ENCODE results near the gene VPS54.
"Not testable (repeated sequence)": the region's sequence is repeated elsewhere in the genome, so short reads cannot be mapped to it uniquely, and the experiment has no call there.

VPS54 gene

DNA sequence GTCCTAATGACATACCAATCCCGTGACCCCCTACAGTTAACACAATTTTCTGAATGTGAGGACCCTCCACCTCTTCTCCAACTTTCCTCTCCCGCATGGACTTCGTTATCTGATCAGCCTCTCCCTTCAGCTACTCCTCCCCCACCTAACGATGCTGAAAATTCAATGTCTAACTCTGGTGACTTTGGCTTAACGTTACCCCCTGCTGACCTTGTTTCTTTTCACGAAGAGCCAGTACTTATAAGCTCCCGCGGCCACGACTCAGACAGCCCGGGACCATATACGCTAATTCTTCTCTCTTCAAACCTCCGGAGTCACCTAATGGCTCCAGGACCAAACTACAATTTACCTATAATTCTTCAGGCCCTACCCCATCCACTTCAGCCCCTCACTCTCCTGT, 29.2 kb downstream of the VPS54 start:
- TF ChIP-seq, protein P1, sequence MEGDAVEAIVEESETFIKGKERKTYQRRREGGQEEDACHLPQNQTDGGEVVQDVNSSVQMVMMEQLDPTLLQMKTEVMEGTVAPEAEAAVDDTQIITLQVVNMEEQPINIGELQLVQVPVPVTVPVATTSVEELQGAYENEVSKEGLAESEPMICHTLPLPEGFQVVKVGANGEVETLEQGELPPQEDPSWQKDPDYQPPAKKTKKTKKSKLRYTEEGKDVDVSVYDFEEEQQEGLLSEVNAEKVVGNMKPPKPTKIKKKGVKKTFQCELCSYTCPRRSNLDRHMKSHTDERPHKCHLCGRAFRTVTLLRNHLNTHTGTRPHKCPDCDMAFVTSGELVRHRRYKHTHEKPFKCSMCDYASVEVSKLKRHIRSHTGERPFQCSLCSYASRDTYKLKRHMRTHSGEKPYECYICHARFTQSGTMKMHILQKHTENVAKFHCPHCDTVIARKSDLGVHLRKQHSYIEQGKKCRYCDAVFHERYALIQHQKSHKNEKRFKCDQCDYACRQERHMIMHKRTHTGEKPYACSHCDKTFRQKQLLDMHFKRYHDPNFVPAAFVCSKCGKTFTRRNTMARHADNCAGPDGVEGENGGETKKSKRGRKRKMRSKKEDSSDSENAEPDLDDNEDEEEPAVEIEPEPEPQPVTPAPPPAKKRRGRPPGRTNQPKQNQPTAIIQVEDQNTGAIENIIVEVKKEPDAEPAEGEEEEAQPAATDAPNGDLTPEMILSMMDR (IDR thresholded peaks at IDR 0.05; ENCODE audit: low read length, missing control alignments) = no peak
- H3K4me3 ChIP-seq (replicated peaks; ENCODE audit: low read depth, low read length) = no peak overlapping the region
- DNase-seq (ENCODE audit: low read depth) = no peak

DNA sequence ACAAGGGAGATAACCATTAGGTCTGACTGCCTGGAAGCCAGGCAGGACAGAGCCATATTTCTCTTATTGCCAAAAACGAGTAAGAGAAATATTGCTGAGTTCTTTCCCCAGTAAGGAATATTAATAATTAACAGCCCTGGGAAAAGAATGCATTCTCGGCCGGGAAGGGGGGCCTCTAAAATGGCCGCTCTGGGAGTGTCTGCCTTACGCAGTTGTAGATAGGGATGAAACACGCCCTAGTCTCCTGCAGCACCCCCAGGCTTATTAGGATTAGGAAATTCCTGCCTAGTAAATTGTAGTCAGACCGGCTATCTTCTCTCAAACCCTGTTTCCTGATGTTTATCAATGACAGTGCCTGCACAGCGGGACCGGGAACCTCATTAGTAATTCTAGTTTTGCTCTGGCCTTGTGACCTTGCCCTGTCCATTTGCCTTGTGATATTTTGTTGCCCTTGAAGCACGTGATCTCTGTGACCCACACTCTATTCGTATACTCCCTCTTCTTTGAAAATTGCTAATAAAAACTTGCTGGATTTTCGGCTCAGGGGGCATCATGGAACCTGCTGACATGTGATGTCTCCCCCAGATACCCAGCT, 30.3 kb downstream of the VPS54 start:
- H3K4me3 ChIP-seq (replicated peaks; ENCODE audit: low read depth, low read length); DNase-seq (ENCODE audit: low read depth): not testable (repeated sequence)

DNA sequence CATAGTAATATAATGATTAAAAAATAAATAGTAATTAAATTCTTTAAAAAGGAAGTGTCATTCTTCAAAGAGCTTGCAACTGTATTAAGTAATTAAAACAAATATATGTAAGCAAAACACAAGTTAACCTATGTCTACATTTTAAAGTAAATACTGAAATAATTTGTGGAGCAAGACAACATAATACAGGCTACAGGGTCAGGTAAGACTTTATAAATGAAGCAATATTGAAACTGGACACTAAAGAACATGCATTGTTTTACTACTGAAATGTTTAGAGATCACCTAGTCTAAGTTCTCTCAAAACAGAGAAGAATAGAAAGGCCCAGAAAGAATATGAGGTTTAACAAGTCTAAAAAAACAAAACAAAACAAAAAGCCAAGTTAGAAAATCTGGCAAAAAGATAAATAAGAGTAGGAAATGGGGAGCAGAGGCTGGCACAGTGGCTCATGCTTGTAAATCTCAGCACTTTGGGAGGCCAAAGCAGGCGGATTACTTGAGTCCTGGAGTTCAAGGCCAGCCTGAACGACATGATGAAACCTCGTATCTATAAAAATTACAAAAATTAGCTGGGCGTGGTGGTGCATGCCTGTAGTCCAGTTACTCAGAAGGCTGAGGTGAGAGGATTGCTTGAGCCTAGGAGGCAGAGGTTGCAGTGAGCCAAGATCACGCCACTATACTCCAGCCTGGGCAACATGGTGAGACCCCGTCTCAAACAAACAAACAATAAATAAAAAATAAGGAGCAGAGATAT, 34.4 kb downstream of the VPS54 start:
- no peak overlapping the region for H3K4me3 ChIP-seq (replicated peaks; ENCODE audit: low read depth, low read length)
- DNase-seq (ENCODE audit: low read depth) = no peak
- TF ChIP-seq, protein P1 (IDR thresholded peaks at IDR 0.05; ENCODE audit: low read length, missing control alignments) = no peak

DNA sequence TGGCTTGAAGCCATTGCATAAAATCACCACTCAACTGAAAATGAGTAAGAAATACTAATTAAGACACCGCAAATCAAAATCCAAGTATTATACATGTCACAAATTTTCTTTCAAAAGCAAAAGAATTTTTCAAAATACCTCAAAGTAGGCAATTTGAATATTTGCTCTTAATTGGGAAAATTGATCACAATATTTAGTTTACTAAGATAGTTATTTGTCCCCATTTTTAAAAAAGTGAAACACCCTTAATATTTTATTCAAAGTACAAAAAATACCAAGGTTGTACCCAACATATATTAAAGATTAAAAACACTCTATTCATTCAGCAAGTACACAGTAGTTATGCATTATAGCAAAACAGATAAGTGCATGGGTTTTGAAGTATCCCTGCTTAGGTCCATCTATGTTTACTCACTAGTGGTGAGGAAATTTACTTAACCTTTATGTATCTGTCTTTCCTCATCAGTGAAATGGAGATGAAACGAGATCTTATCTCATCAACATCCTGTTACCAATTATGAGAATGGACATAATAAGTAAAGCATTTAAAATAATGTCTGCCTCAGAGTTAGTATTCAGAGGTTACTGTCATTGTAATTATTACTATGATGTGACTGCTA, 35.1 kb downstream of the VPS54 start:
- TF ChIP-seq, protein P1 (IDR thresholded peaks at IDR 0.05; ENCODE audit: low read length, missing control alignments) = no peak
- H3K4me3 ChIP-seq (replicated peaks; ENCODE audit: low read depth, low read length) = no peak overlapping the region
- no peak for DNase-seq (ENCODE audit: low read depth)

DNA sequence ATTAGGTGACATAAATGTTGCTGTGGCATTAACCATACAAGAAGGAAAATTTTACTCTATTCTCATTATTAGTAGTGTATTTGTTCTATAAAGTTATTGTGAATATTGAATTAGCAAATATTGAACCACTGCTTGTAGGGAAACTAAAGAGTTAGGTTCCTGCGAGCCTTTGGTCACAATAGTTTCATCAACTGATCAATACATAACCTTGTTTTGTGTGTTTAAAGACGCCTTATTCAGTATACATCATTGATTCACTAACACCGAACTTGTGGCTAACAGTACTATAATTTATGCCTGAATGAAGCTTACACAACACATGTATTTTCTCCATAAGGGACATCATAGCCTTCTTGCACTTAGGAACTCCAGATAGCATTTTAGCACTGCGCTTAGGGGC, 36.9 kb downstream of the VPS54 start:
- no peak for DNase-seq (ENCODE audit: low read depth)
- TF ChIP-seq, protein P1 (IDR thresholded peaks at IDR 0.05; ENCODE audit: low read length, missing control alignments) = no peak
- H3K4me3 ChIP-seq (replicated peaks; ENCODE audit: low read depth, low read length) = no peak overlapping the region

DNA sequence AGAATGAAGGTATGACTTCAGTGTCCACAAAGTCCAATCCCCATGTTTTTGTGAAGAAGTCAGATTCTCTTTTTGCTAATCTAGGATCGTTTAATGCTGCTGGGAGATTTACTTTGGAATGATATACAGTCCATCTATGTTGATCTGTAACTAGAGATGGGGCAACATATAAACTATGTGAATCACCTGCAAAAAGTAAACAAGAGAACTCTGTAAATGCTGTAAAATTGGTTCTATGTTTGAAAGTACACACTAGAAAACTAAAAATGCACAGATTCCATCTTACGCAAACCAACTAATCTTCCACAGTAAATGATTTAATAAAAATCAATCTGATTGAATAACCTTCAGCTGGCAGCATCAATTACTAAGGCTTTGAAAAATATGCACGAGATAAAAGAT, 37.5 kb downstream of the VPS54 start:
- no peak for DNase-seq (ENCODE audit: low read depth)
- TF ChIP-seq, protein P1 (IDR thresholded peaks at IDR 0.05; ENCODE audit: low read length, missing control alignments) = no peak
- H3K4me3 ChIP-seq (replicated peaks; ENCODE audit: low read depth, low read length) = no peak overlapping the region

DNA sequence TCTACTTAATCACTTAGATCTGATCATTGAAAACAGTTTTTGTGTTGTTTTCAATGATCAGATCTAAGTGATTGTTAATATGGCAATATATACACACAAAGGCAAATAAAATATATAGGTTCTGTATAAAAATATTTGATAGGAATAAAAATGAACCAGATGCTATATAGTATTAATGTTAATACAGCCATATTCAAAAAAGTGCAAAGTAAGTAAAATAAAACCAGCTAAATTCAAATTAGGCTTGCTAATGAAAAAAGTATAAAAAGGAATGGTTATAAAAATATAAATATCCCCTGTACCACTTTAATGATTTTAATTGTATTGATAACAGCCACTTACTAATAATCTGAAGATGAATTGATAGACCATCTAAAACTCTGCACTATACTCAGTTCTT, 38.4 kb downstream of the VPS54 start:
- TF ChIP-seq, protein P1 (IDR thresholded peaks at IDR 0.05; ENCODE audit: low read length, missing control alignments) = no peak
- no peak for DNase-seq (ENCODE audit: low read depth)
- H3K4me3 ChIP-seq (replicated peaks; ENCODE audit: low read depth, low read length) = no peak overlapping the region
